ENCODE measurements around the gene CASP3. TPM values are rescaled to one million over a fixed set of nuclear protein-coding genes. Genes with fewer than 3 reads are reported as not detected.
"Not testable (repeated sequence)": the region's sequence is repeated elsewhere in the genome, so short reads cannot be mapped to it uniquely, and the experiment has no call there.

CASP3 gene
- polyA plus RNA-seq, 1 of the 3 experiments (the other 2 are of a cell fraction) = 15.5 TPM

DNA sequence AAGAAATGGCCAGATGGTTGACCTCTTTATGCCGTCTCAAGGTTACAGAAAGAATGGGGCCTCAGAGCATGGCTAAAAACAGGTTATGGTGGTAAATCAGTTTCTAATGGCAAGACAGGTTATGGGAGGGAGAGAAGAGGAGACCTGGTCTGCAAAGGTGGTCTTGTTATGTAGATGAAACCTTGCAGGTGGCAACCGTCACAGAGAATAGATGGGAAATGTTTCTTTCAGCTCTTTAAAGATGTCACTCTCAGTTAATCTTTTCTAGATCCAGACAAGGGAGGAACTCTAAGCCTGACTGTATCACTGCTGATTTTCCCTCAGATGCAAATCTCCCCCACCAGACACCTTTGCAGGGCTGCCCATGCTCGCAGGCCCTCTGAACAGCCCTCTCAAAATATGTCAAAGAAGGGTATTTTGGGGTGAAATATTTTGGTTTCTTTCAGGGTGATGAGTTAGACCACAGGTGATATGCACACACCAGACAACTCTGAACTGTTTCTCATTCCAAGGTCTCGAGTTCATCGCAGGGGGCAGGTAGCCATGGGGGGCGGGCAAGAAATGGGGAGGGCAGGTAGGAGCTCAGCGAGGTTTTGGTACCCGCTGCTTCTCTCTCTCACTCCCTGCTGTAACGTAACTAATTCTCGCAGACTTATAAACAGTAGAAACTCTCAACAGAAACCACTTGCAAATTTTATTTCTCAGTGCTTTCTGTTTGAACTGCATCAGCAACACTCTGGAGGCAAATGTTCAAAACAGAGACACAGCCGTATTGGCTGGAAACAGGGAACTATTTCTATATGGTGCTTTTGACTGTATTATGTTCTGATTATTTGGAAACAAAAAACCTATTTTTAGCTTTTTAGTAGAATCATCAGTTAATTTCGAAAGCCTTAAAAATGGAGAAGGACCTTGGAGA is 32.4 kb downstream of the CASP3 start:
- no peaks in the 10 kb centered on the region for H4K20me1 ChIP-seq (ENCODE audit: insufficient read depth)

DNA sequence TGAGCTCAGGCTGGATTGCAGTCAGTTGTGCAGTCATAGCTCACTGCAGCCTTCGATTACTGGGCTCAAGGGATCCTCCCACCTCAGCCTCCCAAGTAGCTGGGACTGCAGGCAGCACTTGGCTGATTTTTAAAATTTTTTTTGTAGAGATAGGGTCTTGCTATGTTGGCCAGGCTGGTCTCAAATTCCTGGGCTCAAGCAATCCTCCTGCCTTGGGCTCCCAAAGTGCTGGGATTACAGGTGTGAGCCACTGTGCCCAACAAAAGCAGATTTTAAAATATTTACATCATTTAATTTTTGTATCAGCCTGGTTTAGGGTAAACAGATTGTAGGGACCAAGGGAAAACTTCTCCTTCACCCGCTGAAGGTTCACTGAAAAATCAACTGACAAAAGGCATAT is 33.1 kb downstream of the CASP3 start:
- H3K9me2 ChIP-seq; H3K4me1 ChIP-seq (ENCODE audit: control insufficient read depth in 1 of 2, insufficient read depth in 2 of 2, low read depth in 1 of 2, low read length in 1 of 2); H3K27me3 ChIP-seq (ENCODE audit: insufficient read depth); H2AFZ ChIP-seq (ENCODE audit: low read depth); H3K9me3 ChIP-seq; H3K36me3 ChIP-seq (replicated peaks in 1 of 2; ENCODE audit: control insufficient read depth in 1 of 2, insufficient read depth in 2 of 2, low read length in 1 of 2); H3K4me3 ChIP-seq (ENCODE audit: low read depth in 2 of 2, low read length in 1 of 2); H3K27ac ChIP-seq (ENCODE audit: low read depth in 2 of 2, low read length in 1 of 2); CTCF ChIA-PET; H3F3A ChIP-seq (replicated peaks; ENCODE audit: insufficient read depth); H3K4me2 ChIP-seq; H3K9ac ChIP-seq; H3K79me2 ChIP-seq (ENCODE audit: insufficient read depth); H4K20me1 ChIP-seq (ENCODE audit: insufficient read depth); DNase-seq; POLR2A ChIA-PET: not testable (repeated sequence)
- 52% methylated on average over 2 of the region's 2 CpGs for WGBS (ENCODE audit: low lambda C conversion rate)

More for the DNA sequence above, 32.4 kb downstream of the CASP3 start:
- ChIA-PET CTCF (no interaction called here), POLR2A (no interaction called here)
- TF ChIP-seq, protein P1, sequence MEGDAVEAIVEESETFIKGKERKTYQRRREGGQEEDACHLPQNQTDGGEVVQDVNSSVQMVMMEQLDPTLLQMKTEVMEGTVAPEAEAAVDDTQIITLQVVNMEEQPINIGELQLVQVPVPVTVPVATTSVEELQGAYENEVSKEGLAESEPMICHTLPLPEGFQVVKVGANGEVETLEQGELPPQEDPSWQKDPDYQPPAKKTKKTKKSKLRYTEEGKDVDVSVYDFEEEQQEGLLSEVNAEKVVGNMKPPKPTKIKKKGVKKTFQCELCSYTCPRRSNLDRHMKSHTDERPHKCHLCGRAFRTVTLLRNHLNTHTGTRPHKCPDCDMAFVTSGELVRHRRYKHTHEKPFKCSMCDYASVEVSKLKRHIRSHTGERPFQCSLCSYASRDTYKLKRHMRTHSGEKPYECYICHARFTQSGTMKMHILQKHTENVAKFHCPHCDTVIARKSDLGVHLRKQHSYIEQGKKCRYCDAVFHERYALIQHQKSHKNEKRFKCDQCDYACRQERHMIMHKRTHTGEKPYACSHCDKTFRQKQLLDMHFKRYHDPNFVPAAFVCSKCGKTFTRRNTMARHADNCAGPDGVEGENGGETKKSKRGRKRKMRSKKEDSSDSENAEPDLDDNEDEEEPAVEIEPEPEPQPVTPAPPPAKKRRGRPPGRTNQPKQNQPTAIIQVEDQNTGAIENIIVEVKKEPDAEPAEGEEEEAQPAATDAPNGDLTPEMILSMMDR (IDR thresholded peaks at IDR 0.05) = no peak
- no peak for TF ChIP-seq NRF1 (IDR thresholded peaks at IDR 0.05; ENCODE audit: low read depth, low read length)
- TF ChIP-seq CHD2 (IDR thresholded peaks at IDR 0.05; ENCODE audit: low read length, partially characterized antibody) = no peak
- TF ChIP-seq NFIC (IDR thresholded peaks at IDR 0.05; ENCODE audit: borderline replicate concordance) = no peak
- TF ChIP-seq, protein P2, sequence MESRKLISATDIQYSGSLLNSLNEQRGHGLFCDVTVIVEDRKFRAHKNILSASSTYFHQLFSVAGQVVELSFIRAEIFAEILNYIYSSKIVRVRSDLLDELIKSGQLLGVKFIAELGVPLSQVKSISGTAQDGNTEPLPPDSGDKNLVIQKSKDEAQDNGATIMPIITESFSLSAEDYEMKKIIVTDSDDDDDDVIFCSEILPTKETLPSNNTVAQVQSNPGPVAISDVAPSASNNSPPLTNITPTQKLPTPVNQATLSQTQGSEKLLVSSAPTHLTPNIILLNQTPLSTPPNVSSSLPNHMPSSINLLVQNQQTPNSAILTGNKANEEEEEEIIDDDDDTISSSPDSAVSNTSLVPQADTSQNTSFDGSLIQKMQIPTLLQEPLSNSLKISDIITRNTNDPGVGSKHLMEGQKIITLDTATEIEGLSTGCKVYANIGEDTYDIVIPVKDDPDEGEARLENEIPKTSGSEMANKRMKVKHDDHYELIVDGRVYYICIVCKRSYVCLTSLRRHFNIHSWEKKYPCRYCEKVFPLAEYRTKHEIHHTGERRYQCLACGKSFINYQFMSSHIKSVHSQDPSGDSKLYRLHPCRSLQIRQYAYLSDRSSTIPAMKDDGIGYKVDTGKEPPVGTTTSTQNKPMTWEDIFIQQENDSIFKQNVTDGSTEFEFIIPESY (IDR thresholded peaks at IDR 0.05; ENCODE audit: borderline replicate concordance, low read depth) = no peak
- no peak for TF ChIP-seq SIN3A (IDR thresholded peaks at IDR 0.05; ENCODE audit: borderline replicate concordance, low read depth, low read length)
- TF ChIP-seq RCOR1 (IDR thresholded peaks at IDR 0.05; ENCODE audit: low read length) = no peak
- TF ChIP-seq RAD21 (IDR thresholded peaks at IDR 0.05; ENCODE audit: low read length) = no peak
- Histone ChIP-seq H3K4me3 (ENCODE audit: low read depth in 2 of 2, low read length in 1 of 2) (no peak overlapping the region), H3K36me3 (replicated peaks in 1 of 2; ENCODE audit: control insufficient read depth in 1 of 2, insufficient read depth in 2 of 2, low read length in 1 of 2) (no peaks in the 10 kb centered on the region), H3K9me3 (no peaks in the 10 kb centered on the region), H3K79me2 (ENCODE audit: insufficient read depth) (no peaks in the 10 kb centered on the region), H3K9ac (no peak overlapping the region), H3K27ac (ENCODE audit: low read depth in 2 of 2, low read length in 1 of 2) (no peak overlapping the region), H3K27me3 (ENCODE audit: insufficient read depth) (no peaks in the 10 kb centered on the region), H2AFZ (ENCODE audit: low read depth) (no peak overlapping the region), H3K4me1 (ENCODE audit: control insufficient read depth in 1 of 2, insufficient read depth in 2 of 2, low read depth in 1 of 2, low read length in 1 of 2) (no peaks in the 10 kb centered on the region), H3K9me2 (no peaks in the 10 kb centered on the region), H3F3A (replicated peaks; ENCODE audit: insufficient read depth) (no peaks in the 10 kb centered on the region), H3K4me2 (no peak overlapping the region)
- no peak for DNase-seq
- 76% methylated on average over 12 of the region's 12 CpGs for WGBS (ENCODE audit: low lambda C conversion rate)
